H1 (cell line): Measurements from ENCODE around the gene ST14. TPM values are rescaled to one million over a fixed set of nuclear protein-coding genes. Genes with fewer than 3 reads are reported as not detected.

Experiments used
- ATF2 ChIP-seq: IDR thresholded peaks from 2 replicates; pipeline ENCODE4 v1.6.1; 2012; ENCODE audit warnings: low read length, inconsistent platforms
- CHD1 ChIP-seq: IDR thresholded peaks from 2 replicates; pipeline ENCODE4 v1.6.1; 2012; ENCODE audit warnings: low read depth, low read length, improper control_type of control experiment
- CHD7 ChIP-seq: fragments of 300-600 bp; sonication (generic); IDR thresholded peaks from 2 replicates; pipeline ENCODE4 v1.7.1; 2012; ENCODE audit warnings: low read length, moderate library complexity, mild to moderate bottlenecking, inconsistent platforms; ENCODE audit not compliant: insufficient replicate concordance
- JUND ChIP-seq: IDR thresholded peaks from 2 replicates; pipeline ENCODE4 v1.6.1; 2011; ENCODE audit warnings: mild to moderate bottlenecking, improper control_type of control experiment, low read length
- RXRA ChIP-seq: IDR thresholded peaks from 2 replicates; pipeline ENCODE4 v1.6.1; 2011; ENCODE audit warnings: low read depth, mild to moderate bottlenecking, low read length, moderate library complexity; ENCODE audit not compliant: insufficient read depth
- SAP30 ChIP-seq: fragments of 300-600 bp; sonication (generic); IDR thresholded peaks from 2 replicates; pipeline ENCODE4 v1.7.1; 2012; ENCODE audit warnings: low read length, moderate library complexity, mild to moderate bottlenecking, inconsistent platforms; ENCODE audit not compliant: insufficient read depth, insufficient replicate concordance
- SP1 ChIP-seq: IDR thresholded peaks from 2 replicates; pipeline ENCODE4 v1.6.1; 2011; ENCODE audit warnings: low read depth, low read length
- USF2 ChIP-seq: IDR thresholded peaks from 2 replicates; pipeline ENCODE4 v1.6.1; 2011; ENCODE audit warnings: low read length, improper control_type of control experiment
- polyA plus RNA-seq, 7 experiments: library from polyadenylated mRNA; depleted of rRNA in 3 of 7; stranded (reverse) in 5 of 7; unstranded in 2 of 7; fragments of >200 nt in 5 of 7; fragments of 200-250 nt in 2 of 7; gene quantifications; 1 replicate in 5 of 7; 2 replicates in 1 of 7; 4 replicates in 1 of 7; pipeline versions ENCODE4 v1.2.1 to v1.2.3, GENCODE V29; 2011 to 2013; ENCODE audit warnings: missing spikeins in 2 of 7, mixed read lengths in 2 of 7
- total RNA-seq: library from RNA; stranded (reverse); fragmentation: NEBNext Ultra II Directional; extraction: Animal tissue kit (Norgen Biotek cat#: 25700); gene quantifications from 2 replicates; pipeline ENCODE4 v1.2.1, GENCODE V29; 2021

ST14 gene
- total and polyA plus RNA-seq, 2 of the 8 experiments (the other 6 are each of a cell fraction or from before 2014, with no cell fraction given), result 22.4 to 24.9 TPM

GRCh38 chr11:130214861-130215530, 55.4 kb downstream of the ST14 start (continued):
- TF ChIP-seq CHD7, result no peak
- no peak for TF ChIP-seq JUND
- TF ChIP-seq SAP30, result no peak
- no peak for TF ChIP-seq SP1
- no peak for TF ChIP-seq CHD1
- no peak for TF ChIP-seq ATF2
- no peak for TF ChIP-seq USF2
- TF ChIP-seq RXRA, result no peak
